HepG2 (cell line): ENCODE data around the gene SHC1. TPM values are rescaled to one million over a fixed set of nuclear protein-coding genes. Genes with fewer than 3 reads are reported as not detected.

Experiments used
- ATAC-seq: fragments of 200-7000 bp; cut with Tn5 transposase; 3 replicates; pipeline ENCODE4 v1.9.1; 2020; ENCODE audit warnings: mild to moderate bottlenecking, moderate library complexity
- BruUV-seq: library from RNA; stranded (reverse); fragments of 400-500 nt; replicated peaks from 2 replicates; lab custom pipeline; 2021; lab: Mats Ljungman, UMichigan
- CTCF ChIA-PET: fragments of 300-600 bp; formaldehyde crosslinking; extraction: SDS; loops from one replicate; lab custom pipeline; 2021; ENCODE audit warnings: low total read pairs, inconsistent platforms, low intra/inter-chr PET ratio; lab: Yijun Ruan, JAX
- POLR2A ChIA-PET: fragments of 350-600 bp; sonication (Branson Sonifier 250); formaldehyde crosslinking; loops from one replicate; lab custom pipeline; 2020; ENCODE audit warnings: antibody characterized with exemption, inconsistent platforms; lab: Yijun Ruan, JAX
- DNase-seq: peaks from one replicate; pipeline ENCODE4 v3.0.0-alpha.2; 2015; ENCODE audit warnings: low spot score
- FAIRE-seq: peaks from 3 replicates; lab custom pipeline; 2011; peaks lifted over from hg19 to GRCh38; lab: Jason Lieb, UNC
- H2AFZ ChIP-seq: one replicate; pipeline ENCODE4 v1.6.1; 2011; ENCODE audit warnings: low read length, inconsistent platforms
- H3K27ac ChIP-seq: fragments of 300-600 bp; 3 replicates; pipeline ENCODE4 v1.8.0; 2011; ENCODE audit warnings: mixed run types, mild to moderate bottlenecking, mixed read lengths, low read length, inconsistent platforms; ENCODE audit not compliant: insufficient read depth; ENCODE audit errors: extremely low read length
- H3K27me3 ChIP-seq, 2 experiments: fragments of 200-600 bp in 1 of 2; 2 replicates in 1 of 2; 3 replicates in 1 of 2; pipeline versions ENCODE4 v1.6.0 to v1.8.0; 2011; ENCODE audit warnings: low read length in 2 of 2, mild to moderate bottlenecking in 2 of 2, moderate library complexity in 2 of 2, inconsistent platforms in 1 of 2; ENCODE audit not compliant: insufficient read depth in 2 of 2, control insufficient read depth in 1 of 2
- H3K36me3 ChIP-seq, 2 experiments: fragments of 200-600 bp in 1 of 2; replicated peaks in 1 of 2; 2 replicates in 1 of 2; 3 replicates in 1 of 2; pipeline versions ENCODE4 v1.5.1 to v1.8.0; 2011; ENCODE audit warnings: low read length in 2 of 2, inconsistent platforms in 1 of 2; ENCODE audit not compliant: insufficient read depth in 2 of 2, control insufficient read depth in 1 of 2
- H3K4me1 ChIP-seq: 2 replicates; pipeline ENCODE4 v1.5.1; 2012; ENCODE audit warnings: low read length, inconsistent platforms; ENCODE audit not compliant: insufficient read depth
- H3K4me2 ChIP-seq: 2 replicates; pipeline ENCODE4 v1.6.0; 2011; ENCODE audit warnings: low read depth, low read length, inconsistent platforms
- H3K4me3 ChIP-seq, 3 experiments: fragments of 200-600 bp in 1 of 3; sonication (generic), shearing (Covaris generic) in 1 of 3; replicated peaks in 1 of 3; 2 replicates each; pipeline ENCODE4 v1.5.1; 2011 to 2016; ENCODE audit warnings: low read length in 3 of 3, inconsistent platforms in 2 of 3, low read depth in 2 of 3, mild to moderate bottlenecking in 2 of 3, control low read depth in 1 of 3, mixed read lengths in 1 of 3; ENCODE audit not compliant: insufficient read depth in 1 of 3
- H3K79me2 ChIP-seq: one replicate; pipeline ENCODE4 v1.6.1; 2011; ENCODE audit warnings: low read length, inconsistent platforms; ENCODE audit not compliant: insufficient read depth
- H3K9ac ChIP-seq: 2 replicates; pipeline ENCODE4 v1.6.0; 2011; ENCODE audit warnings: mild to moderate bottlenecking, low read depth, low read length, inconsistent platforms; ENCODE audit not compliant: insufficient read depth
- H3K9me3 ChIP-seq: 2 replicates; pipeline ENCODE4 v1.5.1; 2012; ENCODE audit warnings: mild to moderate bottlenecking, low read length
- H4K20me1 ChIP-seq: 2 replicates; pipeline ENCODE4 v1.6.0; 2011; ENCODE audit warnings: inconsistent platforms, mild to moderate bottlenecking, low read length, moderate library complexity; ENCODE audit not compliant: insufficient read depth
- KDM5A ChIP-seq: fragments of 200-600 bp; sonication (generic); IDR thresholded peaks from 2 replicates; pipeline ENCODE4 v1.7.0; 2018; ENCODE audit warnings: antibody characterized with exemption, mild to moderate bottlenecking, low read length, borderline replicate concordance
- SMC3 ChIP-seq: IDR thresholded peaks from 2 replicates; pipeline ENCODE4 v1.6.1; 2011; ENCODE audit warnings: low read length, improper control_type of control experiment
- THAP11 ChIP-seq: IDR thresholded peaks from 2 replicates; pipeline ENCODE4 v1.6.1; 2016; ENCODE audit warnings: missing biosample characterization, missing genetic modification reagents
- ZFYVE20 ChIP-seq: sonication (generic); formaldehyde crosslinking; IDR thresholded peaks from 2 replicates; pipeline ENCODE4 v1.8.0; 2023; ENCODE audit warnings: low read depth, mild to moderate bottlenecking, moderate library complexity, missing genetic modification reagents, borderline replicate concordance
- ZNF12 ChIP-seq: sonication (generic); formaldehyde crosslinking; IDR thresholded peaks from 2 replicates; pipeline ENCODE4 v1.5.0; 2020; ENCODE audit warnings: missing genetic modification reagents
- ZNF33B ChIP-seq: sonication (generic); formaldehyde crosslinking; IDR thresholded peaks from 2 replicates; pipeline ENCODE4 v1.5.1; 2020; ENCODE audit warnings: mild to moderate bottlenecking, missing genetic modification reagents
- WGBS: methylation state at CpG from one replicate; pipeline ENCODE4 v1.1.6; 2017; ENCODE audit warnings: low lambda C conversion rate; 5-methylcytosine and 5-hydroxymethylcytosine counted together
- in situ Hi-C: cut with HindIII; loops from 2 replicates; pipeline ENCODE4 v1.10.0; 2017; ENCODE audit warnings: low pct_unique_long_range_greater_than_20kb; ENCODE audit not compliant: extremely low pct_ligation_motif_present
- intact Hi-C: fragments of 100-400 bp; cut with micrococcal nuclease; formaldehyde crosslinking; loops from one replicate; pipeline ENCODE4 v1.10.0; 2022; ENCODE audit not compliant: unreplicated experiment
- polyA plus RNA-seq, 8 experiments: library from polyadenylated mRNA; depleted of rRNA in 3 of 8; stranded (reverse) in 7 of 8; unstranded in 1 of 8; fragments of >200 nt; fragmentation: Illumina TruSeq in 4 of 8; extraction: Trizol in 4 of 8; gene quantifications; 2 replicates each; pipeline versions ENCODE4 v1.2.1 to v1.2.3, GENCODE V29; 2011 to 2016; ENCODE audit warnings: low read depth in 4 of 8, missing spikeins in 1 of 8, mixed read lengths in 1 of 8; ENCODE audit not compliant: insufficient read depth in 1 of 8
- total RNA-seq, 5 experiments: library from RNA; depleted of rRNA; stranded (reverse); fragments of >200 nt; fragmentation: Illumina TruSeq; extraction: Trizol; gene quantifications; 2 replicates each; pipeline ENCODE4 v1.2.3, GENCODE V29; 2016; ENCODE audit warnings: low read depth in 1 of 5
- TF ChIP-seq, protein P1 (sequence below): IDR thresholded peaks from 2 replicates; pipeline ENCODE4 v1.6.1; 2016; ENCODE audit warnings: low read depth
- TF ChIP-seq, protein P2 (sequence below): sonication (generic); formaldehyde crosslinking; IDR thresholded peaks from 2 replicates; pipeline ENCODE4 v1.5.1; 2020; ENCODE audit warnings: missing genetic modification reagents, mild to moderate bottlenecking, borderline replicate concordance
- TF ChIP-seq, protein P3 (sequence below): IDR thresholded peaks from 2 replicates; pipeline ENCODE4 v1.6.1; 2016
- TF ChIP-seq, protein P4 (sequence below): sonication (generic); formaldehyde crosslinking; IDR thresholded peaks from 2 replicates; pipeline ENCODE4 v1.8.0; 2022; ENCODE audit warnings: mild to moderate bottlenecking, missing genetic modification reagents, moderate library complexity
- TF ChIP-seq, protein P5 (sequence below): sonication (generic); formaldehyde crosslinking; IDR thresholded peaks from 2 replicates; pipeline ENCODE4 v1.5.0; 2020; ENCODE audit warnings: mild to moderate bottlenecking, missing genetic modification reagents

Gene SHC1
- total and polyA plus RNA-seq, 2 of the 13 experiments (the other 11 are each of a cell fraction or from before 2014, with no cell fraction given) = 52.0 to 137 TPM

DNA sequence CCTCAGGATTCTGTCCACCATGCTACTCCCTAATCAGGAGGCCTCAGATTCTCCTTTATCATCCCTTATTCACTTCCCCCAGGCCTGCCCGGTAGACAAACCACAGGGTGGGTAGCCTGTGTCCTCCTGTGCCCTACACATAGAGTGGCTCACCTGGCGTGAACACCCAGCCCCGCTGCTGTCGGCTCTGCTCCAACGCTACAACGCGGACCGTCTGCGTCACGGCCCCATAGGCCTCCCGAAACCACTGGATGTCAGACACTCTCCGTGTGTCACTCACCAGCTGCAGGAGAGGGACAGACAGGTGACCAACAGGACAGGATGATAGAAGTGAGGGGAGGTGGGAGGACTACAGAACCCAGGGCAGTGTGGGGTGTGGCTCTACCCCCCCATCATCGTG, 44.3 kb downstream of the SHC1 start (continued):
- TF ChIP-seq, protein P1, sequence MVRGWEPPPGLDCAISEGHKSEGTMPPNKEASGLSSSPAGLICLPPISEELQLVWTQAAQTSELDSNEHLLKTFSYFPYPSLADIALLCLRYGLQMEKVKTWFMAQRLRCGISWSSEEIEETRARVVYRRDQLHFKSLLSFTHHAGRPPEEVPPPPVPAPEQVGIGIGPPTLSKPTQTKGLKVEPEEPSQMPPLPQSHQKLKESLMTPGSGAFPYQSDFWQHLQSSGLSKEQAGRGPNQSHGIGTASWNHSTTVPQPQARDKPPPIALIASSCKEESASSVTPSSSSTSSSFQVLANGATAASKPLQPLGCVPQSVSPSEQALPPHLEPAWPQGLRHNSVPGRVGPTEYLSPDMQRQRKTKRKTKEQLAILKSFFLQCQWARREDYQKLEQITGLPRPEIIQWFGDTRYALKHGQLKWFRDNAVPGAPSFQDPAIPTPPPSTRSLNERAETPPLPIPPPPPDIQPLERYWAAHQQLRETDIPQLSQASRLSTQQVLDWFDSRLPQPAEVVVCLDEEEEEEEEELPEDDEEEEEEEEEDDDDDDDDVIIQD (CRISPR knock-in tag) = no peak
- no peak for TF ChIP-seq ZNF33B (CRISPR knock-in tag)
- TF ChIP-seq ZNF12 = no peak
- TF ChIP-seq ZFYVE20 (CRISPR knock-in tag) = no peak
- TF ChIP-seq, protein P2, sequence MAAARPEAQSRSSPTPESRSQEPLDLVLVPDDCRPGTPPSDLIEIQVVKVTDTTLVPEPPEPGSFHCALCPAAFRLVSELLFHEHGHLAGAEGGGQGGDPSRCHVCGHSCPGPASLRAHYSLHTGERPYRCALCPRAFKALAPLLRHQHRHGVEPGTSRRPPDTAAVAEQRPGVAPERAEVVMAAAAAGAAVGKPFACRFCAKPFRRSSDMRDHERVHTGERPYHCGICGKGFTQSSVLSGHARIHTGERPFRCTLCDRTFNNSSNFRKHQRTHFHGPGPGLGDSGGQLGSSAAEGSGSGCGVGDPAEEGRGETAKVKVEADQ = no peak
- TF ChIP-seq, protein P3, sequence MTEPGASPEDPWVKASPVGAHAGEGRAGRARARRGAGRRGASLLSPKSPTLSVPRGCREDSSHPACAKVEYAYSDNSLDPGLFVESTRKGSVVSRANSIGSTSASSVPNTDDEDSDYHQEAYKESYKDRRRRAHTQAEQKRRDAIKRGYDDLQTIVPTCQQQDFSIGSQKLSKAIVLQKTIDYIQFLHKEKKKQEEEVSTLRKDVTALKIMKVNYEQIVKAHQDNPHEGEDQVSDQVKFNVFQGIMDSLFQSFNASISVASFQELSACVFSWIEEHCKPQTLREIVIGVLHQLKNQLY = no peak

DNA sequence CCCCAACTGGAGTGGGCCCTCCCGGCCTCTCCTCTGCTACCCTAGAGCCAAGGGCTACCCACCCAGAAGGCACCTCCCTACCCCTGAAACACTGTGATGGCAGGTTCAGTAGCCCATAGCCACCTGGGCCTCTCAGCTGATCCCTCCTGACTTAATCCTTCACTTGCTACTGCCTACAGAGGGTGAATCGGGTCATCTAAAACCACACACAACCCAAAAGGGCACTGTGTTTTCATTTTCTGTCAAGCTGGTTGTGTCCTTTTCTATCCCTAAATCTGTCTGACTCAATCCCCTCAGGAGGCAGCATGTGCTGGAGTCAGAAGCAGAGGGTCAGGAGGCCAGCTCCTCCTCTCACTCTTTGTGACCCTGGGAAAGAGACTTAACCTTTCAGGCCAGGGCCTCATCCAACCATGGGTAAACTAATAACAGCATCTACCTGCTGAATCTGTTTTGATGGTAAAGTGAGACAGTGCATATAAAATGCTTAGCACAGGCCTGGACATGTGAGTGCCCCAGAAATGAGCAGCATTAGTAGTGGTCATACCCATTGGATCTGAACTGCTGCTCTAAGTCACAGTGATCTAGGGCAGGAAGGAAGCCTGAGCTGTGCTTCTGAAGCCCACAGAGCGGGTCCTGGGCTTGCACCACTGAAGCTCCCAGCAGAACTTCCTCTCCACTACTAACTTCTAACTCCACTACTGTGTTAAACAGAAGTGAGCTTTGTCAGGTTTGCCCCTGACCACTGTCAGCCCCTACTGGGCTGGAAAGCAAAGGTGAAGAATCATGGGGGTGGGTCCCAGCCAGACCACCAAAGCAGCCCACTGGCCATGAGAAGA, 45.0 kb downstream of the SHC1 start:
- in situ Hi-C loops = no loop called here
- DNase-seq = no peak
- intact Hi-C loops = no loop called here
- CTCF ChIA-PET = no interaction called here
- POLR2A ChIA-PET = no interaction called here
- Histone ChIP-seq H3K4me2 (no peak overlapping the region), H3K4me3 (no peak overlapping the region), H3K27me3 (no peaks in the 10 kb centered on the region), H3K4me1 (no peaks in the 10 kb centered on the region), H3K9me3 (no peaks in the 10 kb centered on the region)
- WGBS = 100% methylated on average over 2 of the region's 3 CpGs
- ATAC-seq = no peak
- BruUV-seq = no TSS peak
- TF ChIP-seq, protein P4, sequence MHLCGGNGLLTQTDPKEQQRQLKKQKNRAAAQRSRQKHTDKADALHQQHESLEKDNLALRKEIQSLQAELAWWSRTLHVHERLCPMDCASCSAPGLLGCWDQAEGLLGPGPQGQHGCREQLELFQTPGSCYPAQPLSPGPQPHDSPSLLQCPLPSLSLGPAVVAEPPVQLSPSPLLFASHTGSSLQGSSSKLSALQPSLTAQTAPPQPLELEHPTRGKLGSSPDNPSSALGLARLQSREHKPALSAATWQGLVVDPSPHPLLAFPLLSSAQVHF (CRISPR knock-in tag) = no peak
- TF ChIP-seq KDM5A = no peak
- TF ChIP-seq, protein P5, sequence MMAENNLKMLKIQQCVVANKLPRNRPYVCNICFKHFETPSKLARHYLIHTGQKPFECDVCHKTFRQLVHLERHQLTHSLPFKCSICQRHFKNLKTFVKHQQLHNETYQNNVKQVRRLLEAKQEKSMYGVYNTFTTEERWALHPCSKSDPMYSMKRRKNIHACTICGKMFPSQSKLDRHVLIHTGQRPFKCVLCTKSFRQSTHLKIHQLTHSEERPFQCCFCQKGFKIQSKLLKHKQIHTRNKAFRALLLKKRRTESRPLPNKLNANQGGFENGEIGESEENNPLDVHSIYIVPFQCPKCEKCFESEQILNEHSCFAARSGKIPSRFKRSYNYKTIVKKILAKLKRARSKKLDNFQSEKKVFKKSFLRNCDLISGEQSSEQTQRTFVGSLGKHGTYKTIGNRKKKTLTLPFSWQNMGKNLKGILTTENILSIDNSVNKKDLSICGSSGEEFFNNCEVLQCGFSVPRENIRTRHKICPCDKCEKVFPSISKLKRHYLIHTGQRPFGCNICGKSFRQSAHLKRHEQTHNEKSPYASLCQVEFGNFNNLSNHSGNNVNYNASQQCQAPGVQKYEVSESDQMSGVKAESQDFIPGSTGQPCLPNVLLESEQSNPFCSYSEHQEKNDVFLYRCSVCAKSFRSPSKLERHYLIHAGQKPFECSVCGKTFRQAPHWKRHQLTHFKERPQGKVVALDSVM (CRISPR knock-in tag) = no peak
- no peak for TF ChIP-seq SMC3
- TF ChIP-seq THAP11 (CRISPR knock-in tag) = no peak
- TF ChIP-seq, all 625 proteins: peak for 0
- Histone ChIP-seq H3K27ac (no peak overlapping the region), H3K9ac (no peak overlapping the region), H2AFZ (no peak overlapping the region), H4K20me1 (no peaks in the 10 kb centered on the region), H3K36me3 (peaks cover 1 to 10% of the 10 kb centered on the region in 2 experiments; a peak in 2 of 5 replicates), H3K79me2 (no peaks in the 10 kb centered on the region)
- FAIRE-seq = no peak
